Measurements from ENCODE around the gene SATB1.

Gene SATB1

DNA sequence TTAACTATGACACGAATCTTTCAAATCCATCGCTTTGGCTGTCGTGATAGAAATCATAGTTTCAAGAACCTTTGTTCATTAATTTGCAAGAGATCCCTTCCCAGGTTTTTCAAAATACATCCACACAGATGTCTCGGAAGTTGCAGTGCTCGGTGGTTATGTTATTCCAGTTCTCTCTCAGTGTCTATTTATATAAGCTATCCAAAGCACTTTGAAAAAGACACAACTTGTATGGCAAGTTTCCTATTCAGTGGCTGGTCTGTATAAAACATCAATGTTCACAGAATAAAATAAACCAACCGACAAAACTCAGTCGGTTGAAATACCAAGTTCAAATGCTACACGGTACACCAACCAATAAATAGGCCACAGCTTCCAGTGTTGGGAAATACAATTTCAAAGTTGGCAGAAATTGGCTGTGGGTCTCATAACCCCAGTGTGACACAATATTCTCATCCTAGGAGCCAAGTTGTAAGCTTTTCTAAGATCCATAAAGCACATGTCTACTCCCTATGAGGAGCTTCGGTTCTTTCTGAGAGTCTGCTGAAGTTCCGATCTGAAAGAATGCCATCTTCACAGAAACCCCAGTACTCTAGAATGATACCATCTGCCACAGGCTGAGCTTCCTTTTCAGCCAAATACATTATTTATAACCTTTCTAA lies 23.7 kb downstream of the SATB1 start:
- DNase-seq (ENCODE audit: low read depth, low spot score): no peak
- Histone ChIP-seq H3K27me3 (ENCODE audit: insufficient read depth, insufficient read length) (no peaks in the 10 kb centered on the region), H3K9ac (ENCODE audit: insufficient read length, low read depth) (no peak overlapping the region), H3K9me3 (ENCODE audit: insufficient read depth, low read length) (no peaks in the 10 kb centered on the region), H3K4me3 (ENCODE audit: insufficient read length, low read depth) (no peak overlapping the region), H3K4me1 (ENCODE audit: insufficient read depth, insufficient read length) (no peaks in the 10 kb centered on the region), H3K36me3 (ENCODE audit: insufficient read depth, insufficient read length, low read length) (no peaks in the 10 kb centered on the region)
- TF ChIP-seq SUZ12 (IDR thresholded peaks at IDR 0.05; ENCODE audit: extremely low read depth, insufficient read depth, insufficient read length) (no peak), ZNF274 (IDR thresholded peaks at IDR 0.05; ENCODE audit: low read depth, low read length) (no peak), YY1 (IDR thresholded peaks at IDR 0.05; ENCODE audit: insufficient read depth, insufficient read length) (no peak)

DNA sequence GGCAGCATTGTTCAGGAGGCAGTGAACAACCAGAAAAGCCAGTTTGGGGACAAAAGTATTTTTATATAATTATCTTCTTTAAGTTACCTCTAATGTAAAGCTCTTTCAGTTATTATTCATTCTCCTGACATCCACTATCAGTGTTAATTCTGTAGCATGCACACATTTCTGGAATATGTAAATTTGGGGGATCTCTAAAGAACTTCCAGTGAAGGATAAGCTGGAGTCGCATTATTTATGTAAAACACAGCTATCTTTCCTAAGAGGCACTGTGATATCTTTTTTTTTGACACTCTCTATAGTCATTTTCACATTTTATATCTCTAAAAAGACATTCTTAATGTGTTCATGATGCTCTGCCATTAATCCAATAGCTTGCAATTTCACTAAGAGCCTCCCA lies 26.7 kb downstream of the SATB1 start:
- no peak for DNase-seq (ENCODE audit: low read depth, low spot score)
- Histone ChIP-seq H3K4me3 (ENCODE audit: insufficient read length, low read depth) (no peak overlapping the region), H3K9me3 (ENCODE audit: insufficient read depth, low read length) (no peaks in the 10 kb centered on the region), H3K36me3 (ENCODE audit: insufficient read depth, insufficient read length, low read length) (no peaks in the 10 kb centered on the region), H3K27me3 (ENCODE audit: insufficient read depth, insufficient read length) (no peaks in the 10 kb centered on the region), H3K9ac (ENCODE audit: insufficient read length, low read depth) (no peak overlapping the region), H3K4me1 (ENCODE audit: insufficient read depth, insufficient read length) (no peaks in the 10 kb centered on the region)
- TF ChIP-seq YY1 (IDR thresholded peaks at IDR 0.05; ENCODE audit: insufficient read depth, insufficient read length): no peak
- TF ChIP-seq SUZ12 (IDR thresholded peaks at IDR 0.05; ENCODE audit: extremely low read depth, insufficient read depth, insufficient read length): no peak
- TF ChIP-seq ZNF274 (IDR thresholded peaks at IDR 0.05; ENCODE audit: low read depth, low read length): no peak

DNA sequence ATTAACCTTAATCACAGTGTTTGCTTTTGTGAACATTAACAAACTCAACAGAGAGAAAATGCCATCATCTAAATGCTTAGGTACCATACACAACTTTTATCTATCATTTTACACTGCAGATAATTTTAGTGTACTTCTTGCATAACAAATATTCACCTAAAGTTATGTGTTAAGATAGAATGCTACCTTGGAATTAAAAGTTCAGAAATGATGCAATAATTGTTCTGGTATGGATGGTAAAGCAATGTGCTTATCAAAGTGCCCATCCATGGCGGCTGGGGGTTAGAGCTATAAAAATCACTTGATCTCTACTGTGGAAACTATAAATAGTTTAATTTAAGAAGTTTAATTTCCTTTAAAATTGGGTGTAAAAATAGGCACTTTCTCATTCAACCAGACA lies 28.7 kb downstream of the SATB1 start:
- no peaks in the 10 kb centered on the region for H3K27me3 ChIP-seq (ENCODE audit: insufficient read depth, insufficient read length)
- H3K9ac ChIP-seq (ENCODE audit: insufficient read length, low read depth): no peak overlapping the region
- H3K9me3 ChIP-seq (ENCODE audit: insufficient read depth, low read length): no peaks in the 10 kb centered on the region
- no peak for TF ChIP-seq SUZ12 (IDR thresholded peaks at IDR 0.05; ENCODE audit: extremely low read depth, insufficient read depth, insufficient read length)
- TF ChIP-seq ZNF274 (IDR thresholded peaks at IDR 0.05; ENCODE audit: low read depth, low read length): no peak
- TF ChIP-seq YY1 (IDR thresholded peaks at IDR 0.05; ENCODE audit: insufficient read depth, insufficient read length): no peak
- no peaks in the 10 kb centered on the region for H3K36me3 ChIP-seq (ENCODE audit: insufficient read depth, insufficient read length, low read length)
- H3K4me3 ChIP-seq (ENCODE audit: insufficient read length, low read depth): no peak overlapping the region
- H3K4me1 ChIP-seq (ENCODE audit: insufficient read depth, insufficient read length): no peaks in the 10 kb centered on the region
- no peak for DNase-seq (ENCODE audit: low read depth, low spot score)

DNA sequence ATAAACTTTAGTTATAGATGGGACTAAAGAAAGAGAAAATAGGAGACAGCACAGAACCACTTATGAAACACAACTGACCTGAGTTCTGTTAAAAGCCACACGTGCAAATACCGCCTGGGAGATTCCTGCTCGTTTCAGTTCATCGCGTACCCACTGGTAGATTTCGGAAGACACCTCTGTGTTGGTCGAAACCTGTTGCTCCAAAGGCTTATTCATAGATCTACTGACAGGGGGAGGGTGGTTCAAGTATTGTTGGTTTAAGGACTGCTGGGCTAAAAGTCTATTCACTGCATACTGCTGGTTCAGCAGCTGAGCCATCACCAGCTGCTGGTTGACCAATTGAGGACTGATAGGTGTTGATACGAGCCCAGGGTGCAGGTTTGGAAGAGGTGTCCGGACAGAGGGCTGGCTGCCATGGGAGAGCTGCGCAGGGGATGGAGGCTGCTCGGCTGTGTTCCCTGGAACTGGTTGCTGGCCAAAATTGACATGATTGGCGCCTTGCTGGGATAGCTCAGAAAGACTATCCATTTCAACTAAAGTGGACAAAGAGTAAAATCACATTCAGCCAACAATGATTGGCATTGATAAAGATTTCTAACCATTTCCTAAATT lies 30.6 kb downstream of the SATB1 start:
- Histone ChIP-seq H3K36me3 (ENCODE audit: insufficient read depth, insufficient read length, low read length) (no peaks in the 10 kb centered on the region), H3K9ac (ENCODE audit: insufficient read length, low read depth) (no peak overlapping the region), H3K27me3 (ENCODE audit: insufficient read depth, insufficient read length) (no peaks in the 10 kb centered on the region), H3K4me3 (ENCODE audit: insufficient read length, low read depth) (no peak overlapping the region), H3K9me3 (ENCODE audit: insufficient read depth, low read length) (no peaks in the 10 kb centered on the region), H3K4me1 (ENCODE audit: insufficient read depth, insufficient read length) (no peaks in the 10 kb centered on the region)
- DNase-seq (ENCODE audit: low read depth, low spot score): no peak
- TF ChIP-seq ZNF274 (IDR thresholded peaks at IDR 0.05; ENCODE audit: low read depth, low read length): no peak

GRCh38 chr3:18393906-18394305 lies 31.2 kb downstream of the SATB1 start:
- TF ChIP-seq YY1 (IDR thresholded peaks at IDR 0.05; ENCODE audit: insufficient read depth, insufficient read length): no peak
- TF ChIP-seq SUZ12 (IDR thresholded peaks at IDR 0.05; ENCODE audit: extremely low read depth, insufficient read depth, insufficient read length): no peak
- no peak for TF ChIP-seq ZNF274 (IDR thresholded peaks at IDR 0.05; ENCODE audit: low read depth, low read length)
- H3K36me3 ChIP-seq (ENCODE audit: insufficient read depth, insufficient read length, low read length): no peaks in the 10 kb centered on the region

GRCh38 chr3:18390024-18390660 lies 35.0 kb downstream of the SATB1 start:
- Histone ChIP-seq H3K9ac (ENCODE audit: insufficient read length, low read depth) (no peak overlapping the region), H3K4me1 (ENCODE audit: insufficient read depth, insufficient read length) (no peaks in the 10 kb centered on the region), H3K27me3 (ENCODE audit: insufficient read depth, insufficient read length) (no peaks in the 10 kb centered on the region), H3K9me3 (ENCODE audit: insufficient read depth, low read length) (no peaks in the 10 kb centered on the region), H3K36me3 (ENCODE audit: insufficient read depth, insufficient read length, low read length) (no peaks in the 10 kb centered on the region), H3K4me3 (ENCODE audit: insufficient read length, low read depth) (no peak overlapping the region)
- TF ChIP-seq ZNF274 (IDR thresholded peaks at IDR 0.05; ENCODE audit: low read depth, low read length) (no peak), SUZ12 (IDR thresholded peaks at IDR 0.05; ENCODE audit: extremely low read depth, insufficient read depth, insufficient read length) (no peak), YY1 (IDR thresholded peaks at IDR 0.05; ENCODE audit: insufficient read depth, insufficient read length) (no peak)
- no peak for DNase-seq (ENCODE audit: low read depth, low spot score)

More at GRCh38 chr3:18393906-18394305, 31.2 kb downstream of the SATB1 start:
- Histone ChIP-seq H3K4me1 (ENCODE audit: insufficient read depth, insufficient read length) (no peaks in the 10 kb centered on the region), H3K4me3 (ENCODE audit: insufficient read length, low read depth) (no peak overlapping the region), H3K9me3 (ENCODE audit: insufficient read depth, low read length) (no peaks in the 10 kb centered on the region), H3K27me3 (ENCODE audit: insufficient read depth, insufficient read length) (no peaks in the 10 kb centered on the region), H3K9ac (ENCODE audit: insufficient read length, low read depth) (no peak overlapping the region)
- no peak for DNase-seq (ENCODE audit: low read depth, low spot score)

GRCh38 chr3:18389108-18389733 lies 35.9 kb downstream of the SATB1 start:
- no peak for TF ChIP-seq YY1 (IDR thresholded peaks at IDR 0.05; ENCODE audit: insufficient read depth, insufficient read length)
- no peak for TF ChIP-seq ZNF274 (IDR thresholded peaks at IDR 0.05; ENCODE audit: low read depth, low read length)
- TF ChIP-seq SUZ12 (IDR thresholded peaks at IDR 0.05; ENCODE audit: extremely low read depth, insufficient read depth, insufficient read length): no peak
- no peaks in the 10 kb centered on the region for H3K36me3 ChIP-seq (ENCODE audit: insufficient read depth, insufficient read length, low read length)
- no peaks in the 10 kb centered on the region for H3K9me3 ChIP-seq (ENCODE audit: insufficient read depth, low read length)
- no peaks in the 10 kb centered on the region for H3K4me1 ChIP-seq (ENCODE audit: insufficient read depth, insufficient read length)
- no peaks in the 10 kb centered on the region for H3K27me3 ChIP-seq (ENCODE audit: insufficient read depth, insufficient read length)
- H3K4me3 ChIP-seq (ENCODE audit: insufficient read length, low read depth): no peak overlapping the region
- no peak overlapping the region for H3K9ac ChIP-seq (ENCODE audit: insufficient read length, low read depth)
- DNase-seq (ENCODE audit: low read depth, low spot score): no peak

Data from NT2/D1 (cell line).